HUES6 (cell line): ENCODE results near the gene EME2.
A peak's percentile ranks its signal among the peaks of the same experiment; 100 is the strongest.

Source experiments
- H3K27ac ChIP-seq: 2 replicates; pipeline ENCODE4 v1.7.0; 2013; ENCODE audit warnings: low read depth, mild to moderate bottlenecking, low read length, inconsistent platforms
- H3K27me3 ChIP-seq: 2 replicates; pipeline ENCODE4 v1.6.1; 2013; ENCODE audit warnings: low read length; ENCODE audit not compliant: control insufficient read depth, insufficient read depth
- H3K36me3 ChIP-seq: 2 replicates; pipeline ENCODE4 v1.6.1; 2013; ENCODE audit warnings: low read length; ENCODE audit not compliant: control insufficient read depth, insufficient read depth
- H3K4me1 ChIP-seq: 2 replicates; pipeline ENCODE4 v1.6.1; 2013; ENCODE audit warnings: low read length; ENCODE audit not compliant: control insufficient read depth, insufficient read depth
- H3K4me3 ChIP-seq: 2 replicates; pipeline ENCODE4 v1.5.1; 2013; ENCODE audit warnings: low read depth, low read length
- H3K9ac ChIP-seq: one replicate; pipeline ENCODE4 v1.6.1; 2013; ENCODE audit warnings: mild to moderate bottlenecking, low read length
- H3K9me3 ChIP-seq: 2 replicates; pipeline ENCODE4 v1.6.1; 2013; ENCODE audit warnings: low read depth, low read length; ENCODE audit not compliant: control insufficient read depth, insufficient read depth

Gene EME2

GRCh38 chr16:1768767-1769401 is 3.7 kb upstream of the EME2 start:
- peaks cover 14% of the 10 kb centered on the region for H3K4me1 ChIP-seq
- no peak overlapping the region for H3K4me3 ChIP-seq
- H3K9ac ChIP-seq = no peak overlapping the region
- H3K27ac ChIP-seq = no peak overlapping the region
- no peaks in the 10 kb centered on the region for H3K27me3 ChIP-seq
- H3K36me3 ChIP-seq = peaks cover 45% of the 10 kb centered on the region
- H3K9me3 ChIP-seq = no peaks in the 10 kb centered on the region

GRCh38 chr16:1769402-1770300 is 3.0 kb upstream of the EME2 start:
- Histone ChIP-seq H3K4me3 (peak overlapping the region; percentile 99), H3K4me1 (peaks cover 15% of the 10 kb centered on the region), H3K27me3 (no peaks in the 10 kb centered on the region), H3K9me3 (no peaks in the 10 kb centered on the region), H3K9ac (no peak overlapping the region), H3K27ac (no peak overlapping the region), H3K36me3 (peaks cover 46% of the 10 kb centered on the region)

- Histone ChIP-seq H3K27me3 (no peaks in the 10 kb centered on the region), H3K4me3 (peak overlapping the region; percentile 99), H3K9ac (peak overlapping the region; percentile 73), H3K4me1 (peaks cover 15% of the 10 kb centered on the region), H3K27ac (no peak overlapping the region), H3K9me3 (no peaks in the 10 kb centered on the region), H3K36me3 (peaks cover 44% of the 10 kb centered on the region)
These were observed 2.1 kb upstream of the EME2 start for GRCh38 chr16:1770328-1771187.

GRCh38 chr16:1771188-1771863 is 1.3 kb upstream of the EME2 start, which contains the start of gene NME3:
Gene NME3, minus strand, starts transcription at chr16:1771543. Its CDS starts 9 bp downstream, at chr16:1771534.
- no peaks in the 10 kb centered on the region for H3K9me3 ChIP-seq
- no peaks in the 10 kb centered on the region for H3K27me3 ChIP-seq
- peaks cover 43% of the 10 kb centered on the region for H3K36me3 ChIP-seq
- H3K4me3 ChIP-seq = peak within 1 kb of the TSS; percentile 99
- peaks cover 15% of the 10 kb centered on the region for H3K4me1 ChIP-seq
- peak within 1 kb of the TSS; percentile 94 for H3K27ac ChIP-seq
- peak within 1 kb of the TSS; percentile 98 for H3K9ac ChIP-seq

- H3K27ac ChIP-seq = peak overlapping the region; percentile 94
- peaks cover 15% of the 10 kb centered on the region for H3K4me1 ChIP-seq
- no peaks in the 10 kb centered on the region for H3K9me3 ChIP-seq
- H3K27me3 ChIP-seq = no peaks in the 10 kb centered on the region
- peak overlapping the region; percentile 98 for H3K9ac ChIP-seq
- H3K36me3 ChIP-seq = peaks cover 46% of the 10 kb centered on the region
- H3K4me3 ChIP-seq = peak overlapping the region; percentile 99
These were observed 697 bp upstream of the EME2 start for GRCh38 chr16:1771864-1772361.

- Histone ChIP-seq H3K4me3 (peak within 1 kb of the TSS; percentile 99), H3K4me1 (peaks cover 15% of the 10 kb centered on the region), H3K27ac (peak within 1 kb of the TSS; percentile 94), H3K36me3 (peaks cover 46% of the 10 kb centered on the region), H3K9ac (peak within 1 kb of the TSS; percentile 98), H3K9me3 (no peaks in the 10 kb centered on the region), H3K27me3 (no peaks in the 10 kb centered on the region)
These were observed 495 bp downstream of the EME2 start, which contains the start of gene MRPS34 for GRCh38 chr16:1772908-1773702. Gene MRPS34, minus strand, starts transcription at chr16:1773134. Its CDS starts 15 bp downstream, at chr16:1773119.

- Histone ChIP-seq H3K4me3 (peak overlapping the region; percentile 99), H3K4me1 (peaks cover 15% of the 10 kb centered on the region)
These were observed 1.3 kb downstream of the EME2 start for GRCh38 chr16:1773703-1774447.

GRCh38 chr16:1774448-1774780 is 1.8 kb downstream of the EME2 start:
- Histone ChIP-seq H3K4me3 (peak overlapping the region; percentile 99), H3K36me3 (peaks cover 45% of the 10 kb centered on the region), H3K27ac (no peak overlapping the region), H3K9me3 (no peaks in the 10 kb centered on the region), H3K9ac (peak overlapping the region; percentile 98), H3K27me3 (no peaks in the 10 kb centered on the region), H3K4me1 (peaks cover 15% of the 10 kb centered on the region)

More at GRCh38 chr16:1773703-1774447, 1.3 kb downstream of the EME2 start:
- Histone ChIP-seq H3K9ac (peak overlapping the region; percentile 98), H3K9me3 (no peaks in the 10 kb centered on the region), H3K36me3 (peaks cover 45% of the 10 kb centered on the region), H3K27ac (peak overlapping the region; percentile 94; the same call in 1 of the 2 replicates), H3K27me3 (no peaks in the 10 kb centered on the region)

GRCh38 chr16:1775006-1775845 is 2.6 kb downstream of the EME2 start:
- Histone ChIP-seq H3K27ac (no peak overlapping the region), H3K9ac (no peak overlapping the region), H3K9me3 (no peaks in the 10 kb centered on the region), H3K36me3 (peaks cover 41% of the 10 kb centered on the region), H3K27me3 (no peaks in the 10 kb centered on the region), H3K4me3 (no peak overlapping the region), H3K4me1 (peaks cover 12% of the 10 kb centered on the region)
